ENCODE results near the gene PPP4R2. TPM values are rescaled to one million over a fixed set of nuclear protein-coding genes. Genes with fewer than 3 reads are reported as not detected.

PPP4R2 gene
- total RNA-seq, 4 donors from 2014 or later: 46.5 to 56.6 (median 52.7) TPM

DNA sequence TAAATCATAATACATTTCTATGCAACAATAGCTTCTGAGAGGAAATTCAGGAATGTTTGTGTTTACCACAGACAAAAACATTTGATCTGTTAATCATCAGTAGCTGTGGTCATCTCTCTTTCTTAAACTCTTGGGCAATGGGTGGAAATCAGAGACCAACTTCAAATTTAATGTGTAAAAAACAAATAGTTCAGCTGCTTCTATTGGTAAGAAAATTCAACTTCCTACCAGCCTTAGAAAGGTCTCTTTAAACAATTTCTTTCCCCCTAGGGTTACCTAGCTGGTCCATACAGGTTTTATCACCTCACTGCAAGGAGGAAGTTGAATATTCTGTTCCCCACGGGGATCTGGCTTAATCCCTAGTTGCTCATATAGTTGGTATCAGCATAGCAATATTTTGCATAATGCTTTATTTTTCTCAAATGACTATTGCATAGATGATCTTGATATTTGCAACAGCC is 20.3 kb upstream of the PPP4R2 start:
- TF ChIP-seq CTCF (IDR thresholded peaks at IDR 0.05): no peak
- DNase-seq (ENCODE audit: low spot score): no peak
- ATAC-seq (ENCODE audit: low FRiP score): no peak

DNA sequence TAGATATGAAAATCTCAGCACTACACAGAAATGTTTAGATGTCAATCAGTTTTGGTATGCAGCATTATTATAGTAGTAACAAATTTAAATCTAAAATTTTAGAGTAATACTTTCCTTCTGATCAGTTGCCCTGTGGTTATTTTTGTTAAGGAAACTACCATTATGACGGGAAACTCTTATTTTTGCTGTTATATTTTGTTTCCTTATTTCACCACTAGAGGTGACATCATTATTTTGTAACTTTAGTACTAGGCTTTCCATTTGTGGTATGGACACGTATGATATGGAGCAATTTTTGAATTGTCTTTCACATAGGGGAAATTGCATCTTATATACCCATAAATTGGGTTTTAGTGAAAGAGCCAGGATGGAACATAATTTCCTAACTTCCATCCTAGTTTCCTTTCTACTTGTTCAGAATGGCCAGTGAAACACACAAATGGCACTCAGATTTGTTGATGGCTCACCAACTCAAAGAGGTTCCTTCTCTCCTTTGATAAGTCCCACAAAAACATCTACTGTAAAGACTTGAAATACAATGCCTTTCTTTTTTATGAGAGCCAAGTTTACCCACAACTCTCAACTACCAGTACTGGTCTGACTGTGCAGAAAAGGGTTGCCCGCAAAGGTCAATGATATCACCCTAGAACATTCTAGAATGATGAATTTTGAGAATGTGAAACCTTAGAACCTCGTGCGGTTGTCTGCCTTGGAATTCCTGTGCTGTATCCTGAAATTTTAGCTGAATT is 19.4 kb upstream of the PPP4R2 start:
- DNase-seq (ENCODE audit: low spot score) (no peak), ATAC-seq (ENCODE audit: low FRiP score) (no peak)
- no peak for TF ChIP-seq CTCF (IDR thresholded peaks at IDR 0.05)

- DNase-seq (ENCODE audit: low spot score) (no peak), ATAC-seq (ENCODE audit: low FRiP score) (no peak)
- no peak for TF ChIP-seq CTCF (IDR thresholded peaks at IDR 0.05)
These were observed 13.8 kb upstream of the PPP4R2 start for GRCh38 chr3:72982609-72983366.

DNA sequence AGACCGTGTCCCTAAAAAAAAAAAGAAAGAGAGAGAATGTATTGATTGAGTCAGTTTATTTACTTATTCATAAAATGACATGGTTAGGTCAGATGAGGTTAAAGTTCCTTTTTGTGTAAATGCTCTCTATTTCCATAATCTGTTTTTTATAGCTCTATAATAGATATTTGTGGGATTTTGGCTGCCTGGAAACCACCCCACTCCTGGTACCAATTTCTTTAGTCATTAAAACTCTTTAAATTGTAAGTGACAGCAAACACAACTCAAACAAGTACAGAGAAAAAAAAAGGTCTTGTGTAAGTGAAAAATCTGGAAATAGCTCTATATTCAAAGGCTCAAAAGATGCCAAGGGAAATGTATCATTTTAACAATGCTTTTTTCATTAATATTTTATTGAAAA is 11.0 kb upstream of the PPP4R2 start:
- no peak for DNase-seq (ENCODE audit: low spot score)
- no peak for TF ChIP-seq CTCF (IDR thresholded peaks at IDR 0.05)
- ATAC-seq (ENCODE audit: low FRiP score): no peak

DNA sequence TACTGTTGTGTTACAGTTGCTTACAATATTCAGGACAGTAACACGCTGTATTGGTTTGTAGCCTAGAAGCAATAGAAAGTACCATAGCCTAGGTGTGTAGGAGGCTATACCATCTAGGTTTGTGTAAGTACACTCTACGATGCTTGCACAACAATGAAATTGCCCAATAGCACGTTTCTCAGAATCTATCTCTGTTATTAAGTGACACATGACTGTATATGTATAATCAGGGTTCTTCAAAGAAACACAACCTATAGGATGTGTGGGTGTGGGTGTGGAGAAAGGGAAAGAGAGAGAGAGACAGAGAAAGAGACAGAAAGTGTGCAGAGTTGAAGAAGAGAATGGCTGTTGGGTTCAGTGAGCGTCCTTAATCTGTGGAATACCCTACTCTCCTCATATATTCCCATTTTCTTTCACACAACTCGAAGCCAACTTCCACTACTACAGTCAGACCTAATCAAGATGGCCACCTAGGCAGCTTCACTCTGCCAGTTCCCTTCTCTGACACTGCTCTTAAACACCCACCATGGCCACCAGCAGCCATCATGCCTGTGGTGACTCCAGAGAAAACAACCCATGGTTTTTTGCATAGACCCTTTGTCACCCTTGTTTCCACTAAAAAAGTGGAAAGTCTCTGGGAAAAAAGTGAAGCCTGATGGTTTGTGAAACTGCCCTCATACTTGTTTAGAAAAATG is 5.8 kb upstream of the PPP4R2 start:
- no peak for ATAC-seq (ENCODE audit: low FRiP score)
- TF ChIP-seq CTCF (IDR thresholded peaks at IDR 0.05): no peak
- DNase-seq (ENCODE audit: low spot score): no peak

DNA sequence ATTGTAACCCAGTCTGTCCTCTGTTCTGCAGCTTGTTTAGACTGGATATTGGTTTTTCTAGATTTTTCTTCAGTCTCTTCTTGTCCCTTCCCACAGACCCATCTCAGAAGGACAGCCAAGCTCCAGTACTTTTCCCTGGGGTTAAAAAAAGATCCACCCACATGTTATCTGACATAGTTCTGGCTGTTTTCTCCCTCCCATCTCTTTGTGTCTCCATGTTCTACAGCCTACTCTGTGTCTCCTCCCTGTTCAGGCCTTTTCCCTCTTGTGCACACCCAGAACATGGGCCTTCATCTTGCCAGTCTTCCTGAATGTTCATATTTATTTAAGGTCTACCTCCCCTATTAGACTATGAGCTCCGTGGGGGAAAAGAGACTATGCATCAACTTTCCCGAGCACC is 5.1 kb upstream of the PPP4R2 start:
- DNase-seq (ENCODE audit: low spot score) (no peak), ATAC-seq (ENCODE audit: low FRiP score) (no peak)
- TF ChIP-seq CTCF (IDR thresholded peaks at IDR 0.05): no peak

All from omental fat pad (tissue), 4 donors.